RWPE2 (cell line): ENCODE results near the gene MYO7A.

ENCODE experiments used
- ATAC-seq: fragments of 200-7000 bp; cut with Tn5 transposase; 3 replicates; pipeline ENCODE4 v1.9.1; 2021; ENCODE audit warnings: low read depth
- DNase-seq: peaks from one replicate; pipeline ENCODE4 v3.0.0-alpha.2; 2020; ENCODE audit warnings: low spot score
- H3K27ac ChIP-seq: fragments of 450-650 bp; 2 replicates; pipeline ENCODE4 v1.5.1; 2017; ENCODE audit warnings: mild to moderate bottlenecking; ENCODE audit not compliant: poor library complexity, severe bottlenecking
- H3K27me3 ChIP-seq: fragments of 250-450 bp; sonication (Bioruptor Pico); 2 replicates; pipeline ENCODE4 v1.5.1; 2021; ENCODE audit warnings: mild to moderate bottlenecking, moderate library complexity; ENCODE audit not compliant: insufficient read depth, poor library complexity, severe bottlenecking
- H3K36me3 ChIP-seq: fragments of 250-450 bp; sonication (Bioruptor Pico); 2 replicates; pipeline ENCODE4 v1.5.1; 2020; ENCODE audit warnings: low read depth, mild to moderate bottlenecking, moderate library complexity
- H3K4me1 ChIP-seq: fragments of 250-450 bp; sonication (Bioruptor Pico); 2 replicates; pipeline ENCODE4 v1.5.1; 2021; ENCODE audit warnings: mild to moderate bottlenecking, moderate library complexity; ENCODE audit not compliant: insufficient read depth, poor library complexity, severe bottlenecking
- H3K4me3 ChIP-seq: fragments of 250-450 bp; sonication (Bioruptor Pico); 2 replicates; pipeline ENCODE4 v1.5.1; 2021; ENCODE audit warnings: mild to moderate bottlenecking, moderate library complexity; ENCODE audit not compliant: severe bottlenecking
- H3K9me3 ChIP-seq: fragments of 250-450 bp; sonication (Bioruptor Pico); 2 replicates; pipeline ENCODE4 v1.5.1; 2021; ENCODE audit warnings: mild to moderate bottlenecking, moderate library complexity; ENCODE audit not compliant: severe bottlenecking
- TF ChIP-seq, protein P1 (sequence below): fragments of 450-650 bp; IDR thresholded peaks from one replicate; pipeline ENCODE4 v1.5.1; 2017; ENCODE audit warnings: mild to moderate bottlenecking, moderate library complexity; ENCODE audit not compliant: poor library complexity, severe bottlenecking

Gene MYO7A

DNA sequence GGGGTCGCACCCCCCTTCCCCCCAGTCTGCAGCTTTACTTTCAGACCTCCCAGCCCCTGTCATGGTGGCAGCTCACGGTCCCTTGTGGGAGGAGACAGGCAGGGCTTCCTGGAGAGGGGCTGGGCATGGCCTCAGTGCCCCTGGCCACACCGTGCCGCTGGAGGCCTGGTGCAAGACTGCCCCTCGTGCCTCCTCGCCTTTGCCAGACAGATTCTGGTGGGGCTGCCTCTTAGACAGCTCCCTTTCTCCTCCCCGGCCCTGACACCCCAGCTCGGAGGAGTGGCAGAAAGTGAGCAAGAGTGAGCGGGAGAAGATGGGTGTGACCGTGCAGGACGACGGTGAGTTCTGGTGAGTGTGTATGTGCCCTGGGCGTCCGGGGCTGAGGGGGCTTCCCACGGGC lies 12.1 kb upstream of the MYO7A start:
- Histone ChIP-seq H3K9me3 (no peaks in the 10 kb centered on the region), H3K27me3 (no peaks in the 10 kb centered on the region), H3K4me3 (no peak overlapping the region), H3K4me1 (no peaks in the 10 kb centered on the region), H3K36me3 (no peaks in the 10 kb centered on the region), H3K27ac (no peak overlapping the region)
- TF ChIP-seq, protein P1, sequence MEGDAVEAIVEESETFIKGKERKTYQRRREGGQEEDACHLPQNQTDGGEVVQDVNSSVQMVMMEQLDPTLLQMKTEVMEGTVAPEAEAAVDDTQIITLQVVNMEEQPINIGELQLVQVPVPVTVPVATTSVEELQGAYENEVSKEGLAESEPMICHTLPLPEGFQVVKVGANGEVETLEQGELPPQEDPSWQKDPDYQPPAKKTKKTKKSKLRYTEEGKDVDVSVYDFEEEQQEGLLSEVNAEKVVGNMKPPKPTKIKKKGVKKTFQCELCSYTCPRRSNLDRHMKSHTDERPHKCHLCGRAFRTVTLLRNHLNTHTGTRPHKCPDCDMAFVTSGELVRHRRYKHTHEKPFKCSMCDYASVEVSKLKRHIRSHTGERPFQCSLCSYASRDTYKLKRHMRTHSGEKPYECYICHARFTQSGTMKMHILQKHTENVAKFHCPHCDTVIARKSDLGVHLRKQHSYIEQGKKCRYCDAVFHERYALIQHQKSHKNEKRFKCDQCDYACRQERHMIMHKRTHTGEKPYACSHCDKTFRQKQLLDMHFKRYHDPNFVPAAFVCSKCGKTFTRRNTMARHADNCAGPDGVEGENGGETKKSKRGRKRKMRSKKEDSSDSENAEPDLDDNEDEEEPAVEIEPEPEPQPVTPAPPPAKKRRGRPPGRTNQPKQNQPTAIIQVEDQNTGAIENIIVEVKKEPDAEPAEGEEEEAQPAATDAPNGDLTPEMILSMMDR: no peak
- ATAC-seq (no peak), DNase-seq (no peak)

DNA sequence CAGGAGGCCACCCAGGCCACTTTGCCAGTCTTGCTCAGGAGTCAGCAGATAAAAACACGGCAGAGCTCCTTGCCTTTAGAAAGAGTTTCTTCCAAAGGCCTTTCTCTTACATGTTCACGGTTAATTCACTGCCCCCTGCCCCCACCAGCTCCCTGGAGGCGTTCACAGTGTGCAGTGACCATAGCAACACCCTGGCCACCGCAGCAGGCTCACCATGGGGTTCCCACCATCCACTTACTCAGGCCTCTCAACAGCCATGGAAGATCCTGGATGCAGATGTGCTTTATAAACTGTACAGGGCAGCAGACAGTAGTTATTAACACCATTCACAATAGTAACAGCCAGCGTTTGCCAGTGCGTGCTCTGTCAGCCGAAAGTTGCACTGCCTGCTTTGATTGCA lies 10.6 kb upstream of the MYO7A start:
- no peak overlapping the region for H3K27ac ChIP-seq
- no peaks in the 10 kb centered on the region for H3K4me1 ChIP-seq
- no peak overlapping the region for H3K4me3 ChIP-seq
- no peak for ATAC-seq
- no peaks in the 10 kb centered on the region for H3K9me3 ChIP-seq
- no peak for DNase-seq
- TF ChIP-seq, protein P1: no peak
- no peaks in the 10 kb centered on the region for H3K36me3 ChIP-seq
- H3K27me3 ChIP-seq: no peaks in the 10 kb centered on the region

DNA sequence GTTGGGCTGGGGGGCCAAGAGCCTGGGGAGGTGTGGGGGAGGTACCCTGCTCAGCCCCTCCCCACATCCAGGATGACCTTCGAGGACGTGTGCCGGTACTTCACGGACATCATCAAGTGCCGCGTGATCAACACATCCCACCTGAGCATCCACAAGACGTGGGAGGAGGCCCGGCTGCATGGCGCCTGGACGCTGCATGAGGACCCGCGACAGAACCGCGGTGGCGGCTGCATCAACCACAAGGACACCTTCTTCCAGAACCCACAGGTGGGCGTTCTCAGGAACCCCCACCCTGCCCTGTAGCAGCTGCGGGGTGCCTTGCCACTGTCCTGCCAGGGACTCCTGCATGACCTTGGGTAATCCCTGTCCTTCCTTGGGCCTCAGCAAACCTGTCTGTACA lies 10.0 kb upstream of the MYO7A start:
- TF ChIP-seq, protein P1: no peak
- no peaks in the 10 kb centered on the region for H3K36me3 ChIP-seq
- H3K27me3 ChIP-seq: no peaks in the 10 kb centered on the region
- H3K4me3 ChIP-seq: no peak overlapping the region
- no peak for DNase-seq
- no peaks in the 10 kb centered on the region for H3K4me1 ChIP-seq
- ATAC-seq: no peak
- no peaks in the 10 kb centered on the region for H3K9me3 ChIP-seq
- no peak overlapping the region for H3K27ac ChIP-seq

DNA sequence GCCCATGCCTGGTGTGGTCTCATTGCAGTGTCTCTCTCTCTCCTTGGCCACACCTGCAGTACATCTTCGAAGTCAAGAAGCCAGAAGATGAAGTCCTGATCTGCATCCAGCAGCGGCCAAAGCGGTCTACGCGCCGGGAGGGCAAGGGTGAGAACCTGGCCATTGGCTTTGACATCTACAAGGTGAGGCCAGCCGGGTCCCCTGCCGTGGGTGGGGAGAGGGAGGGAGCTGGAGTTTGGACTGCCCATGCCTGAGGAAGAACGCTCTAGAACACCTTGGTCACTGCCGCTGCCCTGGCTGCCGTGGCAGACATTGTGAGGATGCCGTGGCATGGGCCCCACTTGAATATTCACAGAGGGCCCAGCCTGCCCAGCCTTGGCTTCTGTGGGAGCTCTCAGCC lies 9.1 kb upstream of the MYO7A start:
- Histone ChIP-seq H3K4me3 (no peak overlapping the region), H3K4me1 (no peaks in the 10 kb centered on the region), H3K36me3 (no peaks in the 10 kb centered on the region), H3K27me3 (no peaks in the 10 kb centered on the region), H3K9me3 (no peaks in the 10 kb centered on the region), H3K27ac (no peak overlapping the region)
- DNase-seq: no peak
- TF ChIP-seq, protein P1: no peak
- no peak for ATAC-seq

DNA sequence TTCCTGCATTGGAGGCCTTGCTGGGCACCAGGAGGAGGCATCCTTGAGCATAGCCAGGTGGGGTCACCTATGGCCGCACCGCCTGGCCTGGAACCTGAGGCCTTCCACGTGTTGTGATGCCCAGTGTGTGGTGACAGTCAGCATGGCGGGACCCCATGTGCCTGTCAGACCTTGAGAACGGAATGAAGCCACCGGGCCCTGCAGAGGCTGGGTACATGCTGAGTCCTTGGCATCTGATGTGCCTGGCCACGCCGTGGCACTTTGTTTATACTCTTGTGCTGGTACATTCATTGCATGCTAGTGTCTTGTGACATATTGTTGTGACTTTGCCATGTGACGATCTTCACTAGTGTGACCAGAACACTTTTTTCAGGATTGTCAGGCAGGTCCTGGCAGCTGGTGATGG lies 8.5 kb upstream of the MYO7A start:
- H3K4me1 ChIP-seq: no peaks in the 10 kb centered on the region
- ATAC-seq: no peak
- no peaks in the 10 kb centered on the region for H3K9me3 ChIP-seq
- H3K27ac ChIP-seq: no peak overlapping the region
- no peaks in the 10 kb centered on the region for H3K27me3 ChIP-seq
- TF ChIP-seq, protein P1: no peak
- DNase-seq: no peak
- no peaks in the 10 kb centered on the region for H3K36me3 ChIP-seq
- H3K4me3 ChIP-seq: no peak overlapping the region
